SK-N-SH (cell line): Measurements from ENCODE around the gene CXCR3. TPM values are rescaled to one million over a fixed set of nuclear protein-coding genes. Genes with fewer than 3 reads are reported as not detected.
"Not testable (repeated sequence)": the region's sequence is repeated elsewhere in the genome, so short reads cannot be mapped to it uniquely, and the experiment has no call there.

ENCODE experiments used
- CTCF ChIA-PET: fragments of 300-600, 350-600 bp; formaldehyde crosslinking; extraction: SDS; loops from one replicate; lab custom pipeline; 2021; lab: Yijun Ruan, JAX
- POLR2A ChIA-PET: fragments of 350-600 bp; sonication (Branson Sonifier 250); formaldehyde crosslinking; extraction: SDS; loops from one replicate; lab custom pipeline; 2020; ENCODE audit warnings: antibody characterized with exemption, inconsistent platforms; lab: Yijun Ruan, JAX
- DNase-seq: peaks from one replicate; pipeline ENCODE4 v3.0.0; 2012
- H2AFZ ChIP-seq: fragments of 200-600 bp; sonication (generic); 2 replicates; pipeline ENCODE4 v1.8.1; 2016; ENCODE audit warnings: antibody characterized with exemption, mild to moderate bottlenecking, low read depth
- H3F3A ChIP-seq: fragments of 200-600 bp; sonication (generic); replicated peaks from 2 replicates; pipeline ENCODE3; 2016; ENCODE audit warnings: antibody characterized with exemption, mild to moderate bottlenecking; ENCODE audit not compliant: insufficient read depth
- H3K27ac ChIP-seq, 2 experiments: fragments of 200-500 bp in 1 of 2; fragments of 200-600 bp in 1 of 2; sonication (Bioruptor generic) in 1 of 2; sonication (generic), shearing (Covaris generic) in 1 of 2; 2 replicates each; pipeline versions ENCODE4 v1.5.1 to v1.6.1; 2014 to 2016; ENCODE audit warnings: low read depth in 2 of 2, inconsistent platforms in 1 of 2, low read length in 1 of 2, mild to moderate bottlenecking in 1 of 2, mixed read lengths in 1 of 2
- H3K27me3 ChIP-seq: fragments of 200-600 bp; sonication (generic), shearing (Covaris generic); 2 replicates; pipeline ENCODE4 v1.6.1; 2016; ENCODE audit warnings: mixed run types; ENCODE audit not compliant: insufficient read depth
- H3K36me3 ChIP-seq, 2 experiments: fragments of 200-500 bp in 1 of 2; fragments of 200-600 bp in 1 of 2; sonication (Bioruptor generic) in 1 of 2; sonication (generic) in 1 of 2; replicated peaks in 1 of 2; 2 replicates each; pipeline versions ENCODE3 to v1.5.1; 2014 to 2016; ENCODE audit warnings: low read length in 1 of 2, mild to moderate bottlenecking in 1 of 2; ENCODE audit not compliant: insufficient read depth in 2 of 2, control insufficient read depth in 1 of 2
- H3K4me1 ChIP-seq, 2 experiments: fragments of 200-500 bp in 1 of 2; fragments of 200-600 bp in 1 of 2; sonication (Bioruptor generic) in 1 of 2; sonication (generic), shearing (Covaris generic) in 1 of 2; 2 replicates each; pipeline versions ENCODE4 v1.5.1 to v1.6.1; 2014 to 2016; ENCODE audit warnings: low read depth in 1 of 2, low read length in 1 of 2, mixed run types in 1 of 2; ENCODE audit not compliant: insufficient read depth in 2 of 2, control insufficient read depth in 1 of 2
- H3K4me2 ChIP-seq: fragments of 200-600 bp; sonication (generic), shearing (Covaris generic); 2 replicates; pipeline ENCODE4 v1.6.1; 2017; ENCODE audit warnings: mixed run types
- H3K4me3 ChIP-seq, 2 experiments: fragments of 200-500 bp in 1 of 2; fragments of 200-600 bp in 1 of 2; sonication (Bioruptor generic) in 1 of 2; sonication (generic), shearing (Covaris generic) in 1 of 2; 2 replicates each; pipeline versions ENCODE4 v1.5.1 to v1.8.1; 2014 to 2016; ENCODE audit warnings: low read depth in 2 of 2, inconsistent platforms in 1 of 2, low read length in 1 of 2, mild to moderate bottlenecking in 1 of 2, mixed read lengths in 1 of 2, moderate library complexity in 1 of 2
- H3K79me2 ChIP-seq: fragments of 200-600 bp; sonication (generic); 2 replicates; pipeline ENCODE4 v1.8.1; 2017; ENCODE audit warnings: mild to moderate bottlenecking; ENCODE audit not compliant: insufficient read depth
- H3K9ac ChIP-seq: fragments of 200-600 bp; sonication (generic); 2 replicates; pipeline ENCODE4 v1.6.1; 2017; ENCODE audit warnings: mixed run types
- H3K9me2 ChIP-seq: fragments of 200-600 bp; sonication (generic); 2 replicates; pipeline ENCODE4 v1.6.1; 2017; ENCODE audit warnings: mixed run types
- H3K9me3 ChIP-seq: fragments of 200-600 bp; sonication (generic); 2 replicates; pipeline ENCODE4 v1.6.1; 2017; ENCODE audit warnings: mixed run types, mild to moderate bottlenecking, moderate library complexity
- H4K20me1 ChIP-seq: fragments of 200-600 bp; sonication (generic); 2 replicates; pipeline ENCODE4 v1.6.1; 2017; ENCODE audit warnings: mild to moderate bottlenecking, mixed run types; ENCODE audit not compliant: insufficient read depth
- ELF1 ChIP-seq: IDR thresholded peaks from 2 replicates; pipeline ENCODE4 v1.4.0; 2012
- FOXM1 ChIP-seq: IDR thresholded peaks from 2 replicates; pipeline ENCODE4 v1.4.0; 2012; ENCODE audit warnings: low read depth, mild to moderate bottlenecking
- JUND ChIP-seq: IDR thresholded peaks from 2 replicates; pipeline ENCODE4 v1.4.0; 2012
- NRF1 ChIP-seq: IDR thresholded peaks from 2 replicates; pipeline ENCODE4 v1.6.1; 2012; ENCODE audit warnings: low read depth, mild to moderate bottlenecking, low read length
- POLR2AphosphoS5 ChIP-seq: IDR thresholded peaks from 2 replicates; pipeline ENCODE4 v1.6.1; 2012; ENCODE audit warnings: low read depth, low read length
- RAD21 ChIP-seq: IDR thresholded peaks from 2 replicates; pipeline ENCODE4 v1.6.1; 2012; ENCODE audit warnings: mild to moderate bottlenecking, low read length
- RFX5 ChIP-seq: IDR thresholded peaks from 2 replicates; pipeline ENCODE4 v1.6.1; 2012; ENCODE audit warnings: mild to moderate bottlenecking, improper control_type of control experiment, low read length
- TEAD4 ChIP-seq: IDR thresholded peaks from 2 replicates; pipeline ENCODE4 v1.4.0; 2012; ENCODE audit warnings: mild to moderate bottlenecking, borderline replicate concordance; ENCODE audit not compliant: insufficient read depth
- WGBS: methylation state at CpG from one replicate; pipeline ENCODE4 v1.1.6; 2017; ENCODE audit warnings: low lambda C conversion rate; 5-methylcytosine and 5-hydroxymethylcytosine counted together
- polyA plus RNA-seq, 3 experiments: library from polyadenylated mRNA; depleted of rRNA; stranded (reverse); fragments of >200 nt; gene quantifications; 2 replicates each; pipeline ENCODE4 v1.2.3, GENCODE V29; 2012
- TF ChIP-seq, protein P1 (sequence below): fragments of 200-600 bp; sonication (generic); IDR thresholded peaks from 2 replicates; pipeline ENCODE4 v1.6.1; 2017; ENCODE audit warnings: antibody characterized with exemption, mild to moderate bottlenecking, moderate library complexity

The CXCR3 gene
- polyA plus RNA-seq, 1 of the 3 experiments (the other 2 are of a cell fraction): not detected

DNA sequence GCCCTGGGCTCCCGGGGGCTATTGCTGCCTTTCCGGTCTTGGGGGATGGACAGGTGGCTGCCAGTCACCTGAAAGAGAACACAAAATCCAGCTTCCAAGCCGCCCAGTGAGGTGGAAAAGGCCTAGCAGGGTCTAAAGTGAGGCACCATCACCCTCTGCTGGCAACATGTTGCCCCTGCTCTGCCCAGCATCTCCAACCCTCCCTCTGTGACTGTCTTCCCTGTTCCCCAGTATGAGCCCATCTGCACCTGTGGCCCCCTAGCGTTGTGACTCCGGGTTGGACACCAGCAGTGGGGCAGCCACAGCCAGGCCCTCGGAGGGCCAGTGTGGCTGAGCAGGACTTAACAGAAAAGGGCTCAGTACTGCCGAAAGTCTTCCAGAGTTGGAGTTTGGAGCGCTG lies 45.9 kb upstream of the CXCR3 start:
- H3K4me2 ChIP-seq, H3K9me2 ChIP-seq, H4K20me1 ChIP-seq, H3K27ac ChIP-seq, H3K9ac ChIP-seq, H3K4me3 ChIP-seq, H3K9me3 ChIP-seq, H3K36me3 ChIP-seq, H3K79me2 ChIP-seq, H3K4me1 ChIP-seq, H2AFZ ChIP-seq, H3F3A ChIP-seq, CTCF ChIA-PET, POLR2A ChIA-PET: not testable (repeated sequence)
- WGBS: 6% methylated on average over 5 of the region's 8 CpGs
- TF ChIP-seq, protein P1, sequence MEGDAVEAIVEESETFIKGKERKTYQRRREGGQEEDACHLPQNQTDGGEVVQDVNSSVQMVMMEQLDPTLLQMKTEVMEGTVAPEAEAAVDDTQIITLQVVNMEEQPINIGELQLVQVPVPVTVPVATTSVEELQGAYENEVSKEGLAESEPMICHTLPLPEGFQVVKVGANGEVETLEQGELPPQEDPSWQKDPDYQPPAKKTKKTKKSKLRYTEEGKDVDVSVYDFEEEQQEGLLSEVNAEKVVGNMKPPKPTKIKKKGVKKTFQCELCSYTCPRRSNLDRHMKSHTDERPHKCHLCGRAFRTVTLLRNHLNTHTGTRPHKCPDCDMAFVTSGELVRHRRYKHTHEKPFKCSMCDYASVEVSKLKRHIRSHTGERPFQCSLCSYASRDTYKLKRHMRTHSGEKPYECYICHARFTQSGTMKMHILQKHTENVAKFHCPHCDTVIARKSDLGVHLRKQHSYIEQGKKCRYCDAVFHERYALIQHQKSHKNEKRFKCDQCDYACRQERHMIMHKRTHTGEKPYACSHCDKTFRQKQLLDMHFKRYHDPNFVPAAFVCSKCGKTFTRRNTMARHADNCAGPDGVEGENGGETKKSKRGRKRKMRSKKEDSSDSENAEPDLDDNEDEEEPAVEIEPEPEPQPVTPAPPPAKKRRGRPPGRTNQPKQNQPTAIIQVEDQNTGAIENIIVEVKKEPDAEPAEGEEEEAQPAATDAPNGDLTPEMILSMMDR: peak; percentile 52; the same call in 1 of the 2 replicates
- TF ChIP-seq RAD21: peak; percentile 18; the same call in 1 of the 2 replicates
- peaks cover 40% of the 10 kb centered on the region for H3K27me3 ChIP-seq
- peak; percentile 51 for DNase-seq

DNA sequence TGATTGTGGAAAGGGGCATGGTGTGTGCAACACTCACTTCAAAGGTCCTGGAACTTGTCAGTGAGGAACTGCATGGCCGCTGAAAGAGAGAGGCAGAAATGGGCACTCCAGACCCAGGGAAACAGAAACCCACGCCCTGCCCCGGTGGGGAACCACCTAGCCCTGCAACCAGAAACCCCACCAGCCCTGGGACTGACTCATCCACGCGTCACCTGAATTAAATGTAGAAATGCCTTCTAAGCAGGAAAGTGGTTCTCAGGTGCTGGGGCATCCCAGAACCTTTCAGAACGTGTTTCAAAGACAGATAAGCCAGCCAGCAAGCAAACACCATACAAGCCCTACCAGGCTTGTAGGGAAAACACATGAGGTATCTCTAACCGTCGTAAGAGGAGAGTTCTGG lies 44.9 kb upstream of the CXCR3 start:
- WGBS: 40% methylated on average over 7 of the region's 8 CpGs
- CTCF ChIA-PET, H3K9me3 ChIP-seq, H3K27ac ChIP-seq, H3K79me2 ChIP-seq, H3F3A ChIP-seq, H3K4me3 ChIP-seq, H3K9me2 ChIP-seq, H2AFZ ChIP-seq, H4K20me1 ChIP-seq, H3K4me2 ChIP-seq, POLR2A ChIA-PET, H3K4me1 ChIP-seq, H3K9ac ChIP-seq, H3K36me3 ChIP-seq, DNase-seq: not testable (repeated sequence)
- peaks cover 42% of the 10 kb centered on the region for H3K27me3 ChIP-seq

DNA sequence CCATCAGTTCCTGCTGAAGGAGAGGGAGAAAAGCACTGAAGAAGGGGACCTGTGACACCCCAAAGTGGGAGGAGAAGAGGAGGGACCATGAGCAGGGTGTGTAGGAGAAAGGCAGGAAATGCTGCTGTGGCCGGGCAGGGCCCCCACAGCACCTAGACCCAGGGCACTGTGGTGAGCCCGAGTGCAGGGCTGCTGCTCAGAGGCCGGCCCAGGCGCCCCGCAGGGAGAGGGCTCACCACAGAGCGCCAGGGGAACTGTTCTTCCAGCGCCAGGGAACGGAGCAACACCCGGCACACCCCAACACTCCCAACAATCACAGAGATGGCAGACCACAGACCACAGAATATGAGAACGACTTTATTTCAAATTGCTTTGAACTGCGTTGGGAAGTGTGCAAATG lies 44.3 kb upstream of the CXCR3 start:
- DNase-seq, H3K9ac ChIP-seq, H3K4me3 ChIP-seq, H3K4me1 ChIP-seq, H3K9me2 ChIP-seq, H3F3A ChIP-seq, CTCF ChIA-PET, H2AFZ ChIP-seq, H3K27ac ChIP-seq, H3K4me2 ChIP-seq, H3K79me2 ChIP-seq, H4K20me1 ChIP-seq, H3K9me3 ChIP-seq, POLR2A ChIA-PET, H3K36me3 ChIP-seq: not testable (repeated sequence)
- H3K27me3 ChIP-seq: peaks cover 41% of the 10 kb centered on the region; the same call in 1 of the 2 replicates
- WGBS: 42% methylated on average over 11 of the region's 11 CpGs

DNA sequence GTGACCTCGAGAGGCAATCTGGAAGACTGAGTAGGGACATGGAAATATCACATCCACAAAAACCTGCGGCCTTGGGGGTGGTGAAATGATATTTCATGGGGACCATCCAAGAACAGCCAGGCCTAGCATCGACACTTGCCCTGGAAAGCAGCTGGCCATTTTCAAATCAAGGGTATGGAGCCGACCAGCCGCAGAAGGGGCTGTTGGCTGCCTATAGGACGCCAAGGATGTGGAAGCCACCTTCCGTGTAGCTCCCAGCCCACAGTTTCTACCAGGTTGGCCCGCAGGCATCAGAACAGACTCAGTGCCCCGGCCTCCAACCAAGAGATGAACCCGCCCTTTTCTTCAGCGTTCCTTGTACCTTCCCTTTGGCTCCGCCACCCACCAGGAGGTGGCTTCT lies 43.6 kb upstream of the CXCR3 start:
- Histone ChIP-seq H3K79me2 (no peaks in the 10 kb centered on the region), H3K4me2 (no peak overlapping the region), H2AFZ (no peak overlapping the region), H3K4me3 (no peak overlapping the region), H3K9me3 (no peaks in the 10 kb centered on the region), H3K9me2 (no peaks in the 10 kb centered on the region), H3K9ac (no peak overlapping the region), H4K20me1 (no peaks in the 10 kb centered on the region), H3K27me3 (peaks cover 45% of the 10 kb centered on the region; the same call in 1 of the 2 replicates), H3F3A (no peaks in the 10 kb centered on the region), H3K27ac (no peak overlapping the region), H3K4me1 (no peaks in the 10 kb centered on the region)
- POLR2A ChIA-PET: no interaction called here
- no peak for DNase-seq
- 27% methylated on average over 7 of the region's 12 CpGs for WGBS
- CTCF ChIA-PET: no interaction called here
- no peak for TF ChIP-seq FOXM1
- TF ChIP-seq JUND: no peak
- TF ChIP-seq NRF1: no peak
- TF ChIP-seq ELF1: no peak
- no peak for TF ChIP-seq TEAD4
- TF ChIP-seq RFX5: no peak
- no peak for TF ChIP-seq RAD21
- TF ChIP-seq POLR2AphosphoS5: no peak
- TF ChIP-seq, all 33 proteins: peak for 0
- no peaks in the 10 kb centered on the region for H3K36me3 ChIP-seq
